ENCODE measurements around the gene VPS37C. TPM values are rescaled to one million over a fixed set of nuclear protein-coding genes. Genes with fewer than 3 reads are reported as not detected.

VPS37C gene
- polyA plus RNA-seq, 2 of the 4 experiments (the other 2 are of a cell fraction): 8.9 to 11.3 TPM

DNA sequence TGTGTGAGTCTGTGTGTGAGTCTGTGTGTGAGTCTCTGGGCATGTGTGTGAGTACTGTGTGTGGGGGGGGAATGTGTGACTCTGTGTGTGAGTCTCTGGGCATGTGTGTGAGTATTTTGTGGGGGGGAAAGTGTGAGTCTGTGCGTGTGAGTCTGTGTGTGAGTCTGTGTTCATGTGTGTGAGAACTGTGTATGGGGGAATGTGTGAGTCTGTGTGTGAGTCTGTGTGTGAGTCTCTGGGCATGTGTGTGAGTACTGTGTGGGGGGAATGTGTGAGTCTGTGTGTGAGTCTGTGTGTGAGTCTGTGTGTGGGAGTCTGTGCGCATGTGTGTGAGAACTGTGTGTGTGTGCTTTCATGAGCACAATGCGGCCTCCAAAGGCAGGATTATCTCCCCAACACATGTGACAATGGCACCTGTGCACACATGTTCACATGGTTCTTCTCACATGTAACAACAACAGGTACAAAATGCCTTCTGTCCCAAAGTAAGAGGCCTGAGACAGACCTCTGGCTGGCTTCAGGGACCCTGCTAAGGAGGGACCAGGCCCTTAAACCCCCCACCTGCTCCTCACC, 57.3 kb downstream of the VPS37C start:
- H3K4me1 ChIP-seq: no peaks in the 10 kb centered on the region
- H3K27ac ChIP-seq: no peak overlapping the region
- TF ChIP-seq BHLHE40 (IDR thresholded peaks at IDR 0.05; ENCODE audit: low read depth, low read length) (no peak), HOXA7 (CRISPR knock-in tag; IDR thresholded peaks at IDR 0.05) (no peak), EHF (CRISPR knock-in tag; IDR thresholded peaks at IDR 0.05) (no peak), HMGXB4 (CRISPR knock-in tag; IDR thresholded peaks at IDR 0.05; ENCODE audit: borderline replicate concordance) (no peak), POLR2AphosphoS2 (conservative IDR thresholded peaks at IDR 0.05; ENCODE audit: low read length) (no peak)
- TF ChIP-seq, protein P1, sequence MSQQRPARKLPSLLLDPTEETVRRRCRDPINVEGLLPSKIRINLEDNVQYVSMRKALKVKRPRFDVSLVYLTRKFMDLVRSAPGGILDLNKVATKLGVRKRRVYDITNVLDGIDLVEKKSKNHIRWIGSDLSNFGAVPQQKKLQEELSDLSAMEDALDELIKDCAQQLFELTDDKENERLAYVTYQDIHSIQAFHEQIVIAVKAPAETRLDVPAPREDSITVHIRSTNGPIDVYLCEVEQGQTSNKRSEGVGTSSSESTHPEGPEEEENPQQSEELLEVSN (IDR thresholded peaks at IDR 0.05; ENCODE audit: borderline replicate concordance, low read depth): no peak
- ATAC-seq (no peak), DNase-seq (ENCODE audit: low read depth in 1 of 2, low spot score in 1 of 2) (no peak), FAIRE-seq (no peak)
- ChIA-PET POLR2A (no interaction called here), CTCF (no interaction called here)
- H3K9me3 ChIP-seq: 0 out of 3 replicates have a peak, but pooled peaks cover 2% of the 10 kb centered on the region
- no peak overlapping the region for H3K4me3 ChIP-seq
- H3K4me2 ChIP-seq: no peak overlapping the region
- 79% methylated on average over 3 of the region's 3 CpGs for WGBS (ENCODE audit: missing lambda C conversion rate)

DNA sequence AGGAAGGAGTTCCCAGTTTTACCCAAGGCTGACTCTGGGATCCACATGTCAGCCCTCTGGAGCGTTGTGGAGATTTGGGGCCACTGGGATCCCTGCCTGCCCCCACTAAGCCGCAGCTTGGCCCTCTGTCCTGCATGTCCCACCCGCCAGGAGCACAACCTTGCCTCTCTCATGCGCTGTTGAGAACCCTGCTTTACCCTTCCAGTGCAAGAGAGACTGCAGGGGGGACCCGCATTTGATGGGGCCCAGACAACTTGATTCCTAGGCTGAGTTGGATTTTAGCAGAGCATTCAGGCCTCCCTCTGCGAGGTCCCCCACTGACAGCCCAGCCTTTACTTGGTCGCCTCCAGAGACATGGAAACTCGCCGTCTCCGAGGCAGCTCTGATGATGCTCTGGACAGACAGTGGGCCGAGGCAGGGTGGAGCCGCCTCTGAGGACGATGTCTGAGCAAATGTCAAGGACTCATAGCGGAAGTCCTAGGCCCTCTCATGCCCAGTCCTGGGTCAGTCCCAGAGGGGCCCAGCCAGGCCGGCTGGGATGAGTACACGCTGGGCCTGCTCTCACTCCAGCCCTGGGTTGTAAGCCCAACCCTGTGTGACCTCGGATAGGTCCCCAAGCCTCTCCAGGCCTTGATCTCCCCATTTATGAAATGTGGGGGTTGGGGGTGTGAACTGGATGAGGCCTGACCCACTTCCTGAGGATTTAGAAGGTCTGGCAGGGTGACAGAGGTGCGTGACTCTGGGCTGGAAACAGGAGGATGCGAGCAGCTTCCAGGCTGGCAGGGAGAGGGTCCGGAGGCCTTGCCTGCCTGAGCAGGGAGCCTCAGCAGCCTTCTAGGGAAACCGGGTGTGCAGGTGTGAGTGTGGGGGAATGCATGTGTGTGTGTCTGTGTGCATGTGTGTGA, 58.3 kb downstream of the VPS37C start:
- FAIRE-seq: no peak
- no peak overlapping the region for H3K27ac ChIP-seq
- DNase-seq (ENCODE audit: low read depth in 1 of 2, low spot score in 1 of 2): no peak
- ChIA-PET POLR2A (no interaction called here), CTCF (no interaction called here)
- WGBS (ENCODE audit: missing lambda C conversion rate): 67% methylated on average over 21 of the region's 21 CpGs
- H3K9me3 ChIP-seq: peaks cover 2% of the 10 kb centered on the region; the same call in 1 of the 3 replicates
- no peak overlapping the region for H3K4me2 ChIP-seq
- H3K4me1 ChIP-seq: no peaks in the 10 kb centered on the region
- H3K4me3 ChIP-seq: no peak overlapping the region
- TF ChIP-seq RAD21 (conservative IDR thresholded peaks at IDR 0.05 in 1 of 2, IDR thresholded peaks at IDR 0.05 in 1 of 2): no peak
- no peak for TF ChIP-seq HES2 (IDR thresholded peaks at IDR 0.05)
- no peak for TF ChIP-seq HDAC2 (IDR thresholded peaks at IDR 0.05)
- TF ChIP-seq RCOR1 (IDR thresholded peaks at IDR 0.05; ENCODE audit: low read depth, low read length): no peak
- no peak for TF ChIP-seq HMGXB4 (CRISPR knock-in tag; IDR thresholded peaks at IDR 0.05; ENCODE audit: borderline replicate concordance)
- TF ChIP-seq, protein P2, sequence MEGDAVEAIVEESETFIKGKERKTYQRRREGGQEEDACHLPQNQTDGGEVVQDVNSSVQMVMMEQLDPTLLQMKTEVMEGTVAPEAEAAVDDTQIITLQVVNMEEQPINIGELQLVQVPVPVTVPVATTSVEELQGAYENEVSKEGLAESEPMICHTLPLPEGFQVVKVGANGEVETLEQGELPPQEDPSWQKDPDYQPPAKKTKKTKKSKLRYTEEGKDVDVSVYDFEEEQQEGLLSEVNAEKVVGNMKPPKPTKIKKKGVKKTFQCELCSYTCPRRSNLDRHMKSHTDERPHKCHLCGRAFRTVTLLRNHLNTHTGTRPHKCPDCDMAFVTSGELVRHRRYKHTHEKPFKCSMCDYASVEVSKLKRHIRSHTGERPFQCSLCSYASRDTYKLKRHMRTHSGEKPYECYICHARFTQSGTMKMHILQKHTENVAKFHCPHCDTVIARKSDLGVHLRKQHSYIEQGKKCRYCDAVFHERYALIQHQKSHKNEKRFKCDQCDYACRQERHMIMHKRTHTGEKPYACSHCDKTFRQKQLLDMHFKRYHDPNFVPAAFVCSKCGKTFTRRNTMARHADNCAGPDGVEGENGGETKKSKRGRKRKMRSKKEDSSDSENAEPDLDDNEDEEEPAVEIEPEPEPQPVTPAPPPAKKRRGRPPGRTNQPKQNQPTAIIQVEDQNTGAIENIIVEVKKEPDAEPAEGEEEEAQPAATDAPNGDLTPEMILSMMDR (IDR thresholded peaks at IDR 0.05): no peak
- no peak for TF ChIP-seq MAZ (IDR thresholded peaks at IDR 0.05; ENCODE audit: borderline replicate concordance, low read depth, low read length)
- TF ChIP-seq SMC3 (IDR thresholded peaks at IDR 0.05): no peak
- peak; percentile 35 to 38; a peak in 3 of 6 replicates for ATAC-seq
